GM12878 (cell line): ENCODE measurements around the gene TMEM272. TPM values are rescaled to one million over a fixed set of nuclear protein-coding genes. Genes with fewer than 3 reads are reported as not detected.
A peak's percentile ranks its signal among the peaks of the same experiment; 100 is the strongest.

Experiments
- ATAC-seq: fragments of 200-7000 bp; cut with Tn5 transposase; 3 replicates; pipeline ENCODE4 v1.9.1; 2020; ENCODE audit warnings: mild to moderate bottlenecking, moderate library complexity
- BruUV-seq: library from RNA; stranded (reverse); fragments of 400-500 nt; replicated peaks from 2 replicates; lab custom pipeline; 2021; lab: Mats Ljungman, UMichigan
- CTCF ChIA-PET: fragments of 300-600 bp; sonication (Branson Sonifier 250); formaldehyde crosslinking; extraction: SDS; loops from one replicate; lab custom pipeline; 2021; ENCODE audit warnings: inconsistent platforms; lab: Yijun Ruan, JAX
- POLR2A ChIA-PET: fragments of 350-600 bp; formaldehyde crosslinking; extraction: SDS; loops from one replicate; lab custom pipeline; 2021; ENCODE audit warnings: inconsistent platforms; lab: Charles Lee
- RAD21 ChIA-PET: fragments of 300-600 bp; sonication (Branson Sonifier 250); formaldehyde crosslinking; loops from one replicate; lab custom pipeline; 2023; ENCODE audit warnings: antibody characterized with exemption; ENCODE audit not compliant: unreplicated experiment; lab: Charles Lee
- SMC1A ChIA-PET: fragments of 300-600 bp; sonication (Branson Sonifier 250); formaldehyde crosslinking; loops from one replicate; lab custom pipeline; 2023; ENCODE audit not compliant: unreplicated experiment, uncharacterized antibody; lab: Charles Lee
- DNase-seq: peaks from one replicate; pipeline ENCODE4 v3.0.0-alpha.2; 2011; ENCODE audit warnings: low read depth, low spot score
- FAIRE-seq: peaks from 3 replicates; lab custom pipeline; 2011; peaks lifted over from hg19 to GRCh38; lab: Jason Lieb, UNC
- H2AFZ ChIP-seq: 2 replicates; pipeline ENCODE4 v1.6.0; 2011; ENCODE audit warnings: low read depth, low read length, control low read depth; ENCODE audit not compliant: control insufficient read depth
- H3K27ac ChIP-seq: 2 replicates; pipeline ENCODE4 v1.5.1; 2011; ENCODE audit warnings: control low read depth; ENCODE audit not compliant: control insufficient read depth, insufficient read depth
- H3K27me3 ChIP-seq, 2 experiments: replicated peaks in 1 of 2; 2 replicates each; pipeline versions ENCODE4 v1.6.0 to v1.6.1; 2011; ENCODE audit warnings: low read length in 1 of 2; ENCODE audit not compliant: control insufficient read depth in 2 of 2, insufficient read depth in 2 of 2
- H3K36me3 ChIP-seq, 2 experiments: 2 replicates each; pipeline ENCODE4 v1.5.1; 2011; ENCODE audit warnings: low read length in 1 of 2; ENCODE audit not compliant: control insufficient read depth in 2 of 2, insufficient read depth in 2 of 2
- H3K4me1 ChIP-seq: 2 replicates; pipeline ENCODE4 v1.6.1; 2011; ENCODE audit warnings: mild to moderate bottlenecking, low read length, moderate library complexity, mixed read lengths; ENCODE audit not compliant: control insufficient read depth, insufficient read depth
- H3K4me2 ChIP-seq: 2 replicates; pipeline ENCODE4 v1.6.0; 2011; ENCODE audit warnings: control low read depth; ENCODE audit not compliant: control insufficient read depth, insufficient read depth
- H3K4me3 ChIP-seq: fragments of 200-600 bp; sonication (generic); 2 replicates; pipeline ENCODE4 v1.5.1; 2016
- H3K79me2 ChIP-seq: 2 replicates; pipeline ENCODE4 v1.6.0; 2011; ENCODE audit warnings: low read length; ENCODE audit not compliant: control insufficient read depth, insufficient read depth
- H3K9ac ChIP-seq: 2 replicates; pipeline ENCODE4 v1.8.0; 2011; ENCODE audit warnings: low read length, control low read depth, mixed read lengths; ENCODE audit not compliant: control insufficient read depth, insufficient read depth
- H3K9me3 ChIP-seq: replicated peaks from 3 replicates; pipeline ENCODE4 v1.5.1; 2011; ENCODE audit warnings: mild to moderate bottlenecking, low read length; ENCODE audit not compliant: control insufficient read depth, insufficient read depth
- H4K20me1 ChIP-seq: 2 replicates; pipeline ENCODE4 v1.6.0; 2011; ENCODE audit not compliant: control insufficient read depth, insufficient read depth
- NBN ChIP-seq: fragments of 450-650 bp; IDR thresholded peaks from 2 replicates; pipeline ENCODE4 v1.6.1; 2016
- ZNF24 ChIP-seq: fragments of 450-650 bp; IDR thresholded peaks from 2 replicates; pipeline ENCODE4 v1.6.1; 2017; ENCODE audit warnings: antibody characterized with exemption, mild to moderate bottlenecking
- ZNF687 ChIP-seq: fragments of 450-650 bp; IDR thresholded peaks from 2 replicates; pipeline ENCODE4 v1.6.1; 2017; ENCODE audit warnings: mild to moderate bottlenecking, moderate library complexity
- WGBS: methylation state at CpG from one replicate; pipeline ENCODE4 v1.1.6; 2016; ENCODE audit warnings: low lambda C conversion rate; ENCODE audit not compliant: insufficient replicate concordance, insufficient coverage; ENCODE audit errors: missing lambda C conversion rate; 5-methylcytosine and 5-hydroxymethylcytosine counted together
- in situ Hi-C: fragments of 300-500 bp; cut with MboI; formaldehyde crosslinking; loops from 9 replicates; pipeline ENCODE4 v1.14.3; 2018; ENCODE audit warnings: mixed read lengths
- intact Hi-C: fragments of 100-400 bp; cut with micrococcal nuclease; formaldehyde crosslinking; loops from one replicate; pipeline ENCODE4 v1.14.2; 2022; ENCODE audit not compliant: unreplicated experiment
- polyA plus RNA-seq, 11 experiments: library from polyadenylated mRNA; depleted of rRNA in 4 of 11; unstranded in 6 of 11; stranded (reverse) in 5 of 11; fragments of >200 nt; fragmentation: Nextera tagmentation in 4 of 11; fragmentation: Illumina TruSeq in 1 of 11; extraction: Ambion mirVana in 4 of 11; extraction: Trizol in 1 of 11; gene quantifications; 1 replicate in 1 of 11; 2 replicates in 10 of 11; pipeline versions ENCODE4 v1.2.1 to v1.2.3, GENCODE V29; 2011 to 2016; ENCODE audit warnings: inconsistent platforms in 2 of 11, missing spikeins in 2 of 11, low read depth in 1 of 11
- total RNA-seq, 4 experiments: library from RNA; depleted of rRNA in 3 of 4; stranded (reverse); fragments of >200 nt in 3 of 4; fragmentation: Illumina TruSeq in 1 of 4; extraction: Trizol in 1 of 4; gene quantifications; 2 replicates each; pipeline versions ENCODE4 v1.2.1 to v1.2.3, GENCODE V29; 2013 to 2021
- TF ChIP-seq, protein P1 (sequence below): fragments of 450-650 bp; IDR thresholded peaks from 2 replicates; pipeline ENCODE4 v1.6.1; 2014; ENCODE audit warnings: mild to moderate bottlenecking

Gene TMEM272
- total and polyA plus RNA-seq, 10 of the 15 experiments (the other 5 are each of a cell fraction or from before 2014, with no cell fraction given): 0.01 to 0.04 TPM; not detected in 8

- peak; percentile 15; the same call in 1 of the 2 replicates for TF ChIP-seq ZNF687
Observed at GRCh38 chr13:51764184-51765141, 80.5 kb downstream of the TMEM272 start (continued).

GRCh38 chr13:51763486-51763885 lies 81.5 kb downstream of the TMEM272 start:
- Histone ChIP-seq H3K9me3 (no peaks in the 10 kb centered on the region), H3K4me2 (no peak overlapping the region; the same call in 1 of the 2 replicates), H3K27me3 (no peaks in the 10 kb centered on the region), H3K9ac (no peak overlapping the region), H3K4me3 (no peak overlapping the region), H3K27ac (peak overlapping the region; percentile 87), H3K79me2 (no peaks in the 10 kb centered on the region), H3K4me1 (peaks cover 21% of the 10 kb centered on the region), H3K36me3 (0 out of 4 replicates have a peak, but pooled peaks cover 2% of the 10 kb centered on the region in 2 experiments), H2AFZ (no peak overlapping the region), H4K20me1 (no peaks in the 10 kb centered on the region)
- WGBS: 100% methylated on average over 2 of the region's 2 CpGs
- ChIA-PET RAD21 (interaction anchor here (1.0 to 3.8 kb wide), 15 partner anchors 18 to 344 kb away, joined by 3 to 29 read pairs (median 6); partner anchors contain the start of gene INTS6), POLR2A (interaction anchor here (0.7 to 2.0 kb wide), 6 partner anchors 31 to 313 kb away, joined by 3 to 9 read pairs (median 5); partner anchors contain the start of gene INTS6), CTCF (interaction anchor here (0.7 to 2.7 kb wide), 12 partner anchors 10 to 477 kb away, joined by 3 to 13 read pairs (median 5); partner anchors contain the start of gene INTS6), SMC1A (interaction anchor here (0.8 to 4.4 kb wide), 23 partner anchors 14 to 311 kb away, joined by 3 to 24 read pairs (median 6); partner anchors contain the start of gene INTS6)
- in situ Hi-C loops (no loop called here), intact Hi-C loops (no loop called here)
- TF ChIP-seq ZNF24 (no peak), NBN (no peak)
- TF ChIP-seq, protein P1, sequence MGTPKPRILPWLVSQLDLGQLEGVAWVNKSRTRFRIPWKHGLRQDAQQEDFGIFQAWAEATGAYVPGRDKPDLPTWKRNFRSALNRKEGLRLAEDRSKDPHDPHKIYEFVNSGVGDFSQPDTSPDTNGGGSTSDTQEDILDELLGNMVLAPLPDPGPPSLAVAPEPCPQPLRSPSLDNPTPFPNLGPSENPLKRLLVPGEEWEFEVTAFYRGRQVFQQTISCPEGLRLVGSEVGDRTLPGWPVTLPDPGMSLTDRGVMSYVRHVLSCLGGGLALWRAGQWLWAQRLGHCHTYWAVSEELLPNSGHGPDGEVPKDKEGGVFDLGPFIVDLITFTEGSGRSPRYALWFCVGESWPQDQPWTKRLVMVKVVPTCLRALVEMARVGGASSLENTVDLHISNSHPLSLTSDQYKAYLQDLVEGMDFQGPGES: no peak
- BruUV-seq: no TSS peak
- no peak for FAIRE-seq
- ATAC-seq: no peak
- no peak for DNase-seq

Other genes with a start within 250 kb of the TMEM272 start
- gene DHRS12, start 41.0 kb downstream of the TMEM272 start, total RNA-seq (2014; rRNA removed): 9.9 and 11.6 TPM in 2 replicates
- 4.3 TPM in 2 replicates for gene DHRS12, start 41.0 kb downstream of the TMEM272 start, total RNA-seq (2014; rRNA removed; fragmentation: Illumina TruSeq; extraction: Trizol)
- 7.0 and 7.7 TPM in 2 replicates for gene DHRS12, start 41.0 kb downstream of the TMEM272 start, total RNA-seq (2021)
- gene DHRS12, start 41.0 kb downstream of the TMEM272 start, polyA plus RNA-seq (2011; rRNA removed): 5.5 and 6.5 TPM in 2 replicates
- 7.8 and 9.0 TPM in 2 replicates for gene DHRS12, start 41.0 kb downstream of the TMEM272 start, polyA plus RNA-seq (2014; fragmentation: Illumina TruSeq; extraction: Trizol)
- gene DHRS12, start 41.0 kb downstream of the TMEM272 start, polyA plus RNA-seq (2014; fragmentation: Nextera tagmentation; extraction: Ambion mirVana): 1 to 10 TPM; 2.9 to 4.0 TPM
- gene DHRS12, start 41.0 kb downstream of the TMEM272 start, polyA plus RNA-seq (2014; rRNA removed): 8.8 and 11.9 TPM in 2 replicates
- 10 to 100 TPM; 10.7 to 11.3 TPM for gene DHRS12, start 41.0 kb downstream of the TMEM272 start, polyA plus RNA-seq (2016; fragmentation: Nextera tagmentation; extraction: Ambion mirVana)
- not detected in 2 replicates for gene CCDC70, start 16.8 kb upstream of the TMEM272 start, total RNA-seq (2014; rRNA removed)
- gene CCDC70, start 16.8 kb upstream of the TMEM272 start, total RNA-seq (2014; rRNA removed; fragmentation: Illumina TruSeq; extraction: Trizol): not detected in 2 replicates
- gene CCDC70, start 16.8 kb upstream of the TMEM272 start, total RNA-seq (2021): not detected in 2 replicates
- gene CCDC70, start 16.8 kb upstream of the TMEM272 start, polyA plus RNA-seq (2011; rRNA removed): not detected in 2 replicates
- gene CCDC70, start 16.8 kb upstream of the TMEM272 start, polyA plus RNA-seq (2014; fragmentation: Illumina TruSeq; extraction: Trizol): not detected in 2 replicates
- gene CCDC70, start 16.8 kb upstream of the TMEM272 start, polyA plus RNA-seq (2014; fragmentation: Nextera tagmentation; extraction: Ambion mirVana): not detected
- not detected in 2 replicates for gene CCDC70, start 16.8 kb upstream of the TMEM272 start, polyA plus RNA-seq (2014; rRNA removed)
- not detected for gene CCDC70, start 16.8 kb upstream of the TMEM272 start, polyA plus RNA-seq (2016; fragmentation: Nextera tagmentation; extraction: Ambion mirVana)
- gene ATP7B, start 166.3 kb upstream of the TMEM272 start, total RNA-seq (2014; rRNA removed): under 0.01 and 0.16 TPM in 2 replicates
- gene ATP7B, start 166.3 kb upstream of the TMEM272 start, total RNA-seq (2014; rRNA removed; fragmentation: Illumina TruSeq; extraction: Trizol): 0.04 and 0.09 TPM in 2 replicates
- gene ATP7B, start 166.3 kb upstream of the TMEM272 start, total RNA-seq (2021): 0.08 and 0.38 TPM in 2 replicates
- gene ATP7B, start 166.3 kb upstream of the TMEM272 start, polyA plus RNA-seq (2011; rRNA removed): 1.1 TPM in 2 replicates
- gene ATP7B, start 166.3 kb upstream of the TMEM272 start, polyA plus RNA-seq (2014; fragmentation: Illumina TruSeq; extraction: Trizol): 0.15 and 0.67 TPM in 2 replicates
- not detected for gene ATP7B, start 166.3 kb upstream of the TMEM272 start, polyA plus RNA-seq (2014; fragmentation: Nextera tagmentation; extraction: Ambion mirVana)
- 0.03 and 0.05 TPM in 2 replicates for gene ATP7B, start 166.3 kb upstream of the TMEM272 start, polyA plus RNA-seq (2014; rRNA removed)
- gene ATP7B, start 166.3 kb upstream of the TMEM272 start, polyA plus RNA-seq (2016; fragmentation: Nextera tagmentation; extraction: Ambion mirVana): under 1 TPM; 0.05 to 0.06 TPM
- gene ALG11, start 167.2 kb upstream of the TMEM272 start, total RNA-seq (2014; rRNA removed): 8.4 and 9.4 TPM in 2 replicates
- 13.6 and 15.1 TPM in 2 replicates for gene ALG11, start 167.2 kb upstream of the TMEM272 start, total RNA-seq (2014; rRNA removed; fragmentation: Illumina TruSeq; extraction: Trizol)
- gene ALG11, start 167.2 kb upstream of the TMEM272 start, total RNA-seq (2021): 18.4 and 21.9 TPM in 2 replicates
- gene ALG11, start 167.2 kb upstream of the TMEM272 start, polyA plus RNA-seq (2011; rRNA removed): 16.9 and 23.7 TPM in 2 replicates
- gene ALG11, start 167.2 kb upstream of the TMEM272 start, polyA plus RNA-seq (2014; fragmentation: Illumina TruSeq; extraction: Trizol): 12.3 and 16.1 TPM in 2 replicates
- 10 to 100 TPM; 10.4 to 16.0 TPM for gene ALG11, start 167.2 kb upstream of the TMEM272 start, polyA plus RNA-seq (2014; fragmentation: Nextera tagmentation; extraction: Ambion mirVana)
- gene ALG11, start 167.2 kb upstream of the TMEM272 start, polyA plus RNA-seq (2014; rRNA removed): 9.5 and 10.4 TPM in 2 replicates
- 10 to 100 TPM; 24.7 to 27.7 TPM for gene ALG11, start 167.2 kb upstream of the TMEM272 start, polyA plus RNA-seq (2016; fragmentation: Nextera tagmentation; extraction: Ambion mirVana)
- gene UTP14C, start 179.5 kb upstream of the TMEM272 start, total RNA-seq (2014; rRNA removed): 5.7 and 6.9 TPM in 2 replicates
- gene UTP14C, start 179.5 kb upstream of the TMEM272 start, total RNA-seq (2014; rRNA removed; fragmentation: Illumina TruSeq; extraction: Trizol): 9.9 and 10.1 TPM in 2 replicates
- 5.7 and 6.5 TPM in 2 replicates for gene UTP14C, start 179.5 kb upstream of the TMEM272 start, total RNA-seq (2021)
- 10.2 and 13.9 TPM in 2 replicates for gene UTP14C, start 179.5 kb upstream of the TMEM272 start, polyA plus RNA-seq (2011; rRNA removed)
- 11.2 and 11.6 TPM in 2 replicates for gene UTP14C, start 179.5 kb upstream of the TMEM272 start, polyA plus RNA-seq (2014; fragmentation: Illumina TruSeq; extraction: Trizol)
- gene UTP14C, start 179.5 kb upstream of the TMEM272 start, polyA plus RNA-seq (2014; fragmentation: Nextera tagmentation; extraction: Ambion mirVana): 1 to 10 TPM; 3.4 to 3.6 TPM
- gene UTP14C, start 179.5 kb upstream of the TMEM272 start, polyA plus RNA-seq (2014; rRNA removed): 5.6 and 6.3 TPM in 2 replicates
- gene UTP14C, start 179.5 kb upstream of the TMEM272 start, polyA plus RNA-seq (2016; fragmentation: Nextera tagmentation; extraction: Ambion mirVana): 1 to 10 TPM; 3.6 to 4.1 TPM